Activated B cell treated with CpG ODN at 0.5 μM for 24 hours (primary cell): ENCODE data around the gene CHD1. TPM values are rescaled to one million over a fixed set of nuclear protein-coding genes. Genes with fewer than 3 reads are reported as not detected.

Source experiments
- ATAC-seq: fragments of 200-7000 bp; cut with Tn5 transposase; one replicate; pipeline ENCODE4 v1.10.0; 2021; ENCODE audit warnings: low read depth, mild to moderate bottlenecking, moderate library complexity
- CTCF ChIA-PET: fragments of 350-600 bp; sonication (Branson Sonifier 250); formaldehyde crosslinking; loops from one replicate; lab custom pipeline; 2021; ENCODE audit warnings: antibody characterized with exemption; lab: Charles Lee
- POLR2A ChIA-PET: fragments of 350-600 bp; sonication (Branson Sonifier 250); formaldehyde crosslinking; loops from one replicate; lab custom pipeline; 2021; ENCODE audit warnings: antibody characterized with exemption; lab: Charles Lee
- DNase-seq: peaks from one replicate; pipeline ENCODE4 v3.0.0; 2022
- H3K27ac Mint-ChIP-seq: one replicate; pipeline ENCODE4 v1.8.0; 2020; ENCODE audit warnings: mixed read lengths
- H3K27me3 Mint-ChIP-seq: one replicate; pipeline ENCODE4 v1.8.0; 2021; ENCODE audit warnings: mixed read lengths
- H3K36me3 Mint-ChIP-seq: one replicate; pipeline ENCODE4 v1.8.0; 2021; ENCODE audit warnings: low read depth, mixed read lengths
- H3K4me1 Mint-ChIP-seq: one replicate; pipeline ENCODE4 v1.8.0; 2021; ENCODE audit warnings: mixed read lengths
- H3K4me3 Mint-ChIP-seq: one replicate; pipeline ENCODE4 v1.8.0; 2020; ENCODE audit warnings: mild to moderate bottlenecking, mixed read lengths
- H3K9me3 Mint-ChIP-seq: one replicate; pipeline ENCODE4 v1.8.0; 2020; ENCODE audit warnings: mixed read lengths
- intact Hi-C: fragments of 100-400 bp; cut with micrococcal nuclease; formaldehyde crosslinking; loops from one replicate; pipeline ENCODE4 v1.15.1; 2024
- total RNA-seq: library from RNA; stranded (reverse); gene quantifications from 2 replicates; pipeline ENCODE4 v1.2.3, GENCODE V29; 2022
- TF ChIP-seq, protein P1 (sequence below): fragments of 200-600 bp; IDR thresholded peaks from one replicate; pipeline ENCODE4 v1.8.0; 2022; ENCODE audit warnings: antibody characterized with exemption, mild to moderate bottlenecking

Gene CHD1
- total RNA-seq, 1 donor from 2014 or later = 77.5 TPM

DNA sequence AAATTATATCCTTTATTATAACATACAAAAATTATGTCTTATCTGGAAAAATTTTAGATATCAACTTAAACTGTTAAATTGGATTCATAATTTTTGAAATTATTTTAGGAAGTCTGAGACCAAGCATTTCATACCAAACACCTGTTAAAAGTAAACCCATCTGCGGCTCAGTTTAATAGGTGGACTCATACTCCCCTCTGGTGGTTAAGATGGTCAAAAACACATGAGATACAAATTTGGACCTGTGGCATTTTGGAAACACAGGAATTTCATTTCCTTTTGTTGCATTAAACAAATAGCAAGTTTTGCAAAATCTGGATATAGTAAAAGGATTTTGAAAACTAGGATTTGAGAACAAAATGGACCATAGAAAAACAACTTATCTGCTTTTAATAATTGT, 101.6 kb downstream of the CHD1 start:
- H3K4me3 Mint-ChIP-seq = no peak overlapping the region
- TF ChIP-seq, protein P1, sequence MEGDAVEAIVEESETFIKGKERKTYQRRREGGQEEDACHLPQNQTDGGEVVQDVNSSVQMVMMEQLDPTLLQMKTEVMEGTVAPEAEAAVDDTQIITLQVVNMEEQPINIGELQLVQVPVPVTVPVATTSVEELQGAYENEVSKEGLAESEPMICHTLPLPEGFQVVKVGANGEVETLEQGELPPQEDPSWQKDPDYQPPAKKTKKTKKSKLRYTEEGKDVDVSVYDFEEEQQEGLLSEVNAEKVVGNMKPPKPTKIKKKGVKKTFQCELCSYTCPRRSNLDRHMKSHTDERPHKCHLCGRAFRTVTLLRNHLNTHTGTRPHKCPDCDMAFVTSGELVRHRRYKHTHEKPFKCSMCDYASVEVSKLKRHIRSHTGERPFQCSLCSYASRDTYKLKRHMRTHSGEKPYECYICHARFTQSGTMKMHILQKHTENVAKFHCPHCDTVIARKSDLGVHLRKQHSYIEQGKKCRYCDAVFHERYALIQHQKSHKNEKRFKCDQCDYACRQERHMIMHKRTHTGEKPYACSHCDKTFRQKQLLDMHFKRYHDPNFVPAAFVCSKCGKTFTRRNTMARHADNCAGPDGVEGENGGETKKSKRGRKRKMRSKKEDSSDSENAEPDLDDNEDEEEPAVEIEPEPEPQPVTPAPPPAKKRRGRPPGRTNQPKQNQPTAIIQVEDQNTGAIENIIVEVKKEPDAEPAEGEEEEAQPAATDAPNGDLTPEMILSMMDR = no peak
- ATAC-seq = no peak
- H3K9me3 Mint-ChIP-seq = no peaks in the 10 kb centered on the region
- ChIA-PET POLR2A (no interaction called here), CTCF (no interaction called here)
- no peaks in the 10 kb centered on the region for H3K36me3 Mint-ChIP-seq
- intact Hi-C loops = loop anchor here (1.0 to 5.0 kb wide), 4 partner anchors 56 to 1665 kb away; partner anchors contain the start of gene RIOK2
- H3K27ac Mint-ChIP-seq = no peak overlapping the region
- H3K4me1 Mint-ChIP-seq = no peaks in the 10 kb centered on the region
- no peak for DNase-seq
- H3K27me3 Mint-ChIP-seq = no peaks in the 10 kb centered on the region

DNA sequence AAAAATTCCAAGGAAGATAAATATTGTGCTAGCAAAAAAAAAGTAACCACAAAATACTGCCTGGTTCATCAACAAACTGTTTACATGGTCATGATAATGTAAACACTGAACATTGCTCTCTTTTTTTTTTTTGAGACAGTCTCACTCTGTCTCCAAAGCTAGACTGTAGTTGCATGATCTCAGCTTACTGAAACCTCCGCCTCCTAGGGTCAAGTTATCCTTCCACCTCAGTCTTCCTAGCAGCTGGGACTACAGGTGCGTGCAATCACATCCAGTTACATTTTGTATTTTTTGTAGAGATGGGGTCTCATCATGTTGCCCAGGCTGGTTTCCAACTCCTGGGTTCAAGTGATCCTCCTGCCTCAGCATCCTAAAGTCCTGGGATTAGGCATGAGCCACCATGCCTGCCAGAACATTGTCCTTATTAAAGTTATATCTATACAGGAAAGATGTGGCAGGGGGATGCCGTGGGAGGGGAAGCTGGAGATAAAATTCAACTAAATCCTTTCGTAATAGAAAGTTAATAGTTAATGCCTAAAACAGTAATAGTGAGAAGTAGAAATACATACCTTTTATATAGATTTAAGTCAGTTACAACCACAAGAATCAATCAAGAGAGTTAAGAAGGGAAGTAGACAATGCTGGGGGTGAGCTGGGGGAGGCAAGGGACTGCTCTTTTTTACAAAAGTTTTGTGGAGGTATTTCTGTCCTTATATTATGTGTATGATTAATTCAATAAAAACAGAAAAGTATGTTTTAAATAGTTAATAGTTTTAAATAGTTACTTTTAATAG, 103.0 kb downstream of the CHD1 start:
- Mint-ChIP-seq H3K27me3 (no peaks in the 10 kb centered on the region), H3K4me3 (no peak overlapping the region), H3K4me1 (no peaks in the 10 kb centered on the region), H3K9me3 (peaks cover 6% of the 10 kb centered on the region), H3K27ac (no peak overlapping the region), H3K36me3 (no peaks in the 10 kb centered on the region)
- intact Hi-C loops = loop anchor here (2.0 to 5.0 kb wide), 3 partner anchors 55 to 1663 kb away; partner anchors contain the start of gene RIOK2
- ChIA-PET CTCF (interaction anchor here (0.9 to 1.2 kb wide), 2 partner anchors 56 to 1594 kb away, joined by 3 to 4 read pairs; no protein-coding TSS in a partner anchor), POLR2A (no interaction called here)
- TF ChIP-seq, protein P1 = no peak
- no peak for DNase-seq
- no peak for ATAC-seq

DNA sequence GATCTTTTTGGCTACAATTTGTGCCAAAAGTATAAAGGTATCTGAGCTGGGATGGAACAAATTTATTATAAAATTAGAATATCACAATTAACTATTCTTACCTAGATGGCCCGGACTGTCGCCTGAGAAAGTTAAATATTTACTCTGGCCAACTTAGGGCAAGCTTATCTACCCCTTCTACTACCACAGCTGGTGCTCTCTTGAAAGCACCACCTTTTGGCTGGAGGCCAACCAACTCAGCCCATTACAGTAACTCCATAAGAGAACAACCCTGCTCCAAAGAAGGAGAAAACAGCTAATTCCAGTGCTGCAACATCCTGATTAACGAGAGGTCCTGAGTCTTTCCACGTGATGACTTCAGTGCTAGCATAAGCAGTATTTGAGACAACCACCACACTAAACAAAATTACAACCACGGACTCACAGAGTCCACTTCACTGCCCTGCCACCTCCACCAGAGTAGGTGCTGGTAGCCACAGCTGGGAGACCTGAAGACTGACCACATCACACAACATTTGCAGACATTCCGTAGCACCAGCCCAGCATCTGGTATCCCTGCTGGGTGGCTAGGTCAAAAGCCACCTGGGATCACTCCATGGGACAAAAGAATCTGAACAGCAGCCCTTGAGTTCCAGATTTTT, 112.1 kb downstream of the CHD1 start:
- H3K27me3 Mint-ChIP-seq = no peaks in the 10 kb centered on the region
- H3K4me3 Mint-ChIP-seq = no peak overlapping the region
- ChIA-PET CTCF (no interaction called here), POLR2A (no interaction called here)
- intact Hi-C loops = no loop called here
- no peak overlapping the region for H3K27ac Mint-ChIP-seq
- no peak for DNase-seq
- H3K36me3 Mint-ChIP-seq = no peaks in the 10 kb centered on the region
- H3K9me3 Mint-ChIP-seq = peaks cover 9% of the 10 kb centered on the region
- TF ChIP-seq, protein P1 = no peak
- no peak for ATAC-seq
- H3K4me1 Mint-ChIP-seq = no peaks in the 10 kb centered on the region

DNA sequence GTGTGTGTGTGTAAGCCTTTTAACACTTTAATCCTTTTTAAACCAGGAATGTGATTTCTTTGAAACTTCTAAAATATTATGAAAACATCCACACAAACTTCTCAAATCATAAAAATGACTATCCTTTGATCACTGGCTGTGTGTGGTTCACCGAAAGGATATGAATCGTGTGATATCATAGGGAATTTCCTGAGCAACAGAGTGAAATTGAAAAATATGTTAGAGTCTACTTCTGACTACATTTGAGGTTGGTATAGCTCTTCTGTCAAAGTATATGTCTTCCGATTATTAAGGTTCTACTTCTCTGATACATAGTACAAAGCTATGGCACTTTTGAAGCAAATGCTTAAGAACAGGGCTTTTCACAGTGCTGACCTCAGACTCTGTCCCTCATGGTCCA, 115.1 kb downstream of the CHD1 start:
- CTCF ChIA-PET = no interaction called here
- intact Hi-C loops = no loop called here
- Mint-ChIP-seq H3K36me3 (no peaks in the 10 kb centered on the region), H3K27ac (no peak overlapping the region), H3K9me3 (no peaks in the 10 kb centered on the region), H3K27me3 (no peaks in the 10 kb centered on the region), H3K4me1 (no peaks in the 10 kb centered on the region), H3K4me3 (no peak overlapping the region)
- DNase-seq = no peak
- TF ChIP-seq, protein P1 = no peak
- ATAC-seq = no peak
- POLR2A ChIA-PET = no interaction called here

DNA sequence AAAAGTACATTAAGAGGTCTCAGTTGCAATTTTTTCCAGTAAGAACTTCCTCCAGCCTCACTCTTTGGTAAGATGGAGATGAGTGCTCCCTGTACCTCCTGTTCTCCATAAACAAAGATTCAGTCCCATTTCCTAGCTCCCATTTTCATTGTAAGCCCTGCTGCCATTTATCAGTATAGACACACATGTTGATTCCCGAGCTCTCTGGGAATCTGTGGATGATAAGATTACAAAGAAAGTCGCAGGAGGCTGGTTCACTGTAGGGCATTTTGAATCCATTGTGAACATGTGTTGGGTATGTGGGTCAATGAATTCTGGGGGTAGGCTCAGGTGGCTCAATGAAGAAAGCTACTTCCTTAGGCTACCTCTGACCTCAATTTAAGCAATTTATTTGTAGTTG, 118.6 kb downstream of the CHD1 start:
- POLR2A ChIA-PET = no interaction called here
- Mint-ChIP-seq H3K4me1 (no peaks in the 10 kb centered on the region), H3K27me3 (no peaks in the 10 kb centered on the region), H3K36me3 (peaks cover 6% of the 10 kb centered on the region), H3K9me3 (peaks cover 18% of the 10 kb centered on the region), H3K27ac (no peak overlapping the region), H3K4me3 (no peak overlapping the region)
- ATAC-seq (no peak), DNase-seq (no peak)
- TF ChIP-seq, protein P1 = no peak
- intact Hi-C loops = no loop called here
- CTCF ChIA-PET = no interaction called here
